ENCODE data around the gene NCK1.

The NCK1 gene

GRCh38 chr3:136882571-136882970 lies 20.6 kb downstream of the NCK1 start:
- H3K27me3 ChIP-seq (ENCODE audit: control insufficient read depth, low read length): no peaks in the 10 kb centered on the region
- peaks cover 12% of the 10 kb centered on the region for H3F3A ChIP-seq (ENCODE audit: control insufficient read depth, insufficient read depth)
- H3K79me2 ChIP-seq (ENCODE audit: control insufficient read depth, low read length): peaks cover 97% of the 10 kb centered on the region
- H3K36me3 ChIP-seq (ENCODE audit: control insufficient read depth, low read length): peaks cover 14% of the 10 kb centered on the region
- H3K27ac ChIP-seq (ENCODE audit: low read depth, low read length): peak overlapping the region; percentile 50
- H3K9me2 ChIP-seq (replicated peaks; ENCODE audit: control insufficient read depth, low read length): no peaks in the 10 kb centered on the region
- no peaks in the 10 kb centered on the region for H3K9me3 ChIP-seq (ENCODE audit: control insufficient read depth, insufficient read depth, low read length)
- H3K4me1 ChIP-seq (ENCODE audit: control insufficient read depth, low read length): peaks cover 71% of the 10 kb centered on the region
- H4K20me1 ChIP-seq (ENCODE audit: control insufficient read depth, insufficient read depth, low read depth, low read length): peaks cover 8% of the 10 kb centered on the region; the same call in 1 of the 2 replicates
- H3K4me3 ChIP-seq (ENCODE audit: low read length): peak overlapping the region; percentile 34
- H3K4me2 ChIP-seq (ENCODE audit: low read length): peak overlapping the region; percentile 65
- TF ChIP-seq, protein P1, sequence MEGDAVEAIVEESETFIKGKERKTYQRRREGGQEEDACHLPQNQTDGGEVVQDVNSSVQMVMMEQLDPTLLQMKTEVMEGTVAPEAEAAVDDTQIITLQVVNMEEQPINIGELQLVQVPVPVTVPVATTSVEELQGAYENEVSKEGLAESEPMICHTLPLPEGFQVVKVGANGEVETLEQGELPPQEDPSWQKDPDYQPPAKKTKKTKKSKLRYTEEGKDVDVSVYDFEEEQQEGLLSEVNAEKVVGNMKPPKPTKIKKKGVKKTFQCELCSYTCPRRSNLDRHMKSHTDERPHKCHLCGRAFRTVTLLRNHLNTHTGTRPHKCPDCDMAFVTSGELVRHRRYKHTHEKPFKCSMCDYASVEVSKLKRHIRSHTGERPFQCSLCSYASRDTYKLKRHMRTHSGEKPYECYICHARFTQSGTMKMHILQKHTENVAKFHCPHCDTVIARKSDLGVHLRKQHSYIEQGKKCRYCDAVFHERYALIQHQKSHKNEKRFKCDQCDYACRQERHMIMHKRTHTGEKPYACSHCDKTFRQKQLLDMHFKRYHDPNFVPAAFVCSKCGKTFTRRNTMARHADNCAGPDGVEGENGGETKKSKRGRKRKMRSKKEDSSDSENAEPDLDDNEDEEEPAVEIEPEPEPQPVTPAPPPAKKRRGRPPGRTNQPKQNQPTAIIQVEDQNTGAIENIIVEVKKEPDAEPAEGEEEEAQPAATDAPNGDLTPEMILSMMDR (IDR thresholded peaks at IDR 0.05; ENCODE audit: low read depth, low read length, poor library complexity, severe bottlenecking): no peak
- no peak for TF ChIP-seq EZH2phosphoT487 (IDR thresholded peaks at IDR 0.05; ENCODE audit: borderline replicate concordance, low read length)

GRCh38 chr3:136883967-136884720 lies 22.1 kb downstream of the NCK1 start:
- H3K27ac ChIP-seq (ENCODE audit: low read depth, low read length): peak overlapping the region; percentile 75
- peaks cover 72% of the 10 kb centered on the region for H3K4me1 ChIP-seq (ENCODE audit: control insufficient read depth, low read length)
- TF ChIP-seq, protein P1 (IDR thresholded peaks at IDR 0.05; ENCODE audit: low read depth, low read length, poor library complexity, severe bottlenecking): no peak
- TF ChIP-seq EZH2phosphoT487 (IDR thresholded peaks at IDR 0.05; ENCODE audit: borderline replicate concordance, low read length): no peak
- no peaks in the 10 kb centered on the region for H3K9me2 ChIP-seq (replicated peaks; ENCODE audit: control insufficient read depth, low read length)
- no peaks in the 10 kb centered on the region for H3K9me3 ChIP-seq (ENCODE audit: control insufficient read depth, insufficient read depth, low read length)
- peaks cover 97% of the 10 kb centered on the region for H3K79me2 ChIP-seq (ENCODE audit: control insufficient read depth, low read length)
- H3F3A ChIP-seq (ENCODE audit: control insufficient read depth, insufficient read depth): peaks cover 12% of the 10 kb centered on the region
- peaks cover 8% of the 10 kb centered on the region; the same call in 1 of the 2 replicates for H4K20me1 ChIP-seq (ENCODE audit: control insufficient read depth, insufficient read depth, low read depth, low read length)
- H3K27me3 ChIP-seq (ENCODE audit: control insufficient read depth, low read length): no peaks in the 10 kb centered on the region
- H3K4me3 ChIP-seq (ENCODE audit: low read length): peak overlapping the region; percentile 38
- peaks cover 9% of the 10 kb centered on the region; the same call in 1 of the 2 replicates for H3K36me3 ChIP-seq (ENCODE audit: control insufficient read depth, low read length)
- peak overlapping the region; percentile 65 for H3K4me2 ChIP-seq (ENCODE audit: low read length)

DNA sequence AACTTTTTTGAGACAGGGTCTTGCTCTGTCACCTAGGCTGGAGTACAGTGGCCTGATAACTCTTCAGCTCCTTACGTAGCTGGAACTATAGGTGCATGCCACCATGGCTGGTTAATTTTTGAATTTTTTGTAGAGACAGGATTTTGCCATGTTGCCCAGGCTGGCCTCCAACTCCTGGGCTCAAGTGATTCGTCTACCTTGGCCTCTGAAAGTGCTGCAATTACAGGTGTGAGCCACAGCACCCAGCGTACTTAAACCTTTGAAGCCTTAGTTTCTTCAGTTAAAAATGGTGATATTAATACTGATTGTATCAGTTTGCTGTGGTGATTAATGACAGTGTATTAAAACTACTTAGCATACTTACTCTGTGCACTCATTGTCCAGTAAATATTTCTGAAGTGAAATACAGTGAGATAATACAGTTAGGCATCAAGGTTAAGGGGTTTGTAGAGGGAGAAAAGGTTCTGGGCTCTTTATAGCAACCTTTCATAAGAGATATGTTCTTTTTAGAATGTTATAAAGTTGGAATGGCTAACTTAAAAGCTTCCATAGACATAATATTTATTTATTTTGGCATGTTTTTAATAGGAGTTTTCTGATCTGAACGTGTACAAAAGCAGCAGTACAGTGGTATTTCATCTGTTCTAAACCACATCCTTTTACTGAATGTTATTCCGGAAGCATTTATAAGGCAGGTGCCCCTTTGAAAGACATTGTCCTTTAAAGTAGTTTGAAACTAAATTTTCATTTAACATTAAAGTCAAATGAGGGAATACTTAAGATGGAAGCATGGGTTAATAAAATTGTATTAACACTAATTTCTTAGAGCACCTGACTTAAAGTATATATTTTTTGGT lies 23.6 kb downstream of the NCK1 start:
- no peak for TF ChIP-seq EZH2phosphoT487 (IDR thresholded peaks at IDR 0.05; ENCODE audit: borderline replicate concordance, low read length)
- TF ChIP-seq, protein P1 (IDR thresholded peaks at IDR 0.05; ENCODE audit: low read depth, low read length, poor library complexity, severe bottlenecking): no peak
- peak overlapping the region; percentile 39 for H3K4me3 ChIP-seq (ENCODE audit: low read length)
- H3K9me2 ChIP-seq (replicated peaks; ENCODE audit: control insufficient read depth, low read length): no peaks in the 10 kb centered on the region
- no peaks in the 10 kb centered on the region for H3K27me3 ChIP-seq (ENCODE audit: control insufficient read depth, low read length)
- H3K4me2 ChIP-seq (ENCODE audit: low read length): peak overlapping the region; percentile 56
- H3K4me1 ChIP-seq (ENCODE audit: control insufficient read depth, low read length): peaks cover 67% of the 10 kb centered on the region
- H3K27ac ChIP-seq (ENCODE audit: low read depth, low read length): peak overlapping the region; percentile 75
- peaks cover 100% of the 10 kb centered on the region for H3K79me2 ChIP-seq (ENCODE audit: control insufficient read depth, low read length)
- 0 out of 2 replicates have a peak, but pooled peaks cover 4% of the 10 kb centered on the region for H4K20me1 ChIP-seq (ENCODE audit: control insufficient read depth, insufficient read depth, low read depth, low read length)
- H3K9me3 ChIP-seq (ENCODE audit: control insufficient read depth, insufficient read depth, low read length): no peaks in the 10 kb centered on the region
- H3K36me3 ChIP-seq (ENCODE audit: control insufficient read depth, low read length): peaks cover 9% of the 10 kb centered on the region; the same call in 1 of the 2 replicates
- peaks cover 12% of the 10 kb centered on the region for H3F3A ChIP-seq (ENCODE audit: control insufficient read depth, insufficient read depth)
